Endodermal cell (in vitro differentiated cells): ENCODE data around the gene SERINC2. TPM values are rescaled to one million over a fixed set of nuclear protein-coding genes. Genes with fewer than 3 reads are reported as not detected.

Experiments
- DNase-seq: peaks from one replicate; pipeline ENCODE4 v3.0.0-alpha.2; 2017
- H3K27ac ChIP-seq: 2 replicates; pipeline ENCODE4 v1.5.1; 2013; ENCODE audit warnings: mild to moderate bottlenecking, low read depth, low read length, moderate library complexity
- H3K27me3 ChIP-seq: 2 replicates; pipeline ENCODE4 v1.6.1; 2013; ENCODE audit warnings: mild to moderate bottlenecking, low read length, moderate library complexity; ENCODE audit not compliant: insufficient read depth, control insufficient read depth, poor library complexity, severe bottlenecking
- H3K36me3 ChIP-seq: 2 replicates; pipeline ENCODE4 v1.7.0; 2013; ENCODE audit warnings: mild to moderate bottlenecking, low read length, moderate library complexity; ENCODE audit not compliant: control insufficient read depth, insufficient read depth
- H3K4me1 ChIP-seq: one replicate; pipeline ENCODE4 v1.7.0; 2013; ENCODE audit warnings: low read length; ENCODE audit not compliant: control insufficient read depth, insufficient read depth
- H3K4me3 ChIP-seq: 2 replicates; pipeline ENCODE4 v1.5.1; 2013; ENCODE audit warnings: mild to moderate bottlenecking, low read length, moderate library complexity
- H3K9ac ChIP-seq: 2 replicates; pipeline ENCODE4 v1.6.1; 2013; ENCODE audit warnings: mild to moderate bottlenecking, low read length, moderate library complexity; ENCODE audit not compliant: poor library complexity, severe bottlenecking; ENCODE audit errors: extremely low read depth
- H3K9me3 ChIP-seq: 2 replicates; pipeline ENCODE4 v1.6.1; 2013; ENCODE audit warnings: mild to moderate bottlenecking, low read length, moderate library complexity; ENCODE audit not compliant: control insufficient read depth
- H3K27ac Mint-ChIP-seq: 2 replicates; pipeline ENCODE4 v1.8.0; 2020; ENCODE audit warnings: mixed read lengths
- H3K27me3 Mint-ChIP-seq: 2 replicates; pipeline ENCODE4 v1.8.0; 2021; ENCODE audit warnings: mild to moderate bottlenecking, mixed read lengths; ENCODE audit not compliant: insufficient read depth
- H3K36me3 Mint-ChIP-seq: 2 replicates; pipeline ENCODE4 v1.8.0; 2020; ENCODE audit warnings: low read depth, mixed read lengths
- H3K4me1 Mint-ChIP-seq: 2 replicates; pipeline ENCODE4 v1.8.0; 2020; ENCODE audit warnings: mixed read lengths
- H3K4me3 Mint-ChIP-seq: 2 replicates; pipeline ENCODE4 v1.8.0; 2020; ENCODE audit warnings: mild to moderate bottlenecking, moderate library complexity, mixed read lengths
- H3K9me3 Mint-ChIP-seq: 2 replicates; pipeline ENCODE4 v1.8.0; 2020; ENCODE audit warnings: mild to moderate bottlenecking, mixed read lengths
- CTCF ChIP-seq: fragments of 200-600 bp; sonication (generic); conservative IDR thresholded peaks from 2 replicates; pipeline ENCODE4 v1.5.0; 2021; ENCODE audit warnings: antibody characterized with exemption, mild to moderate bottlenecking
- WGBS, 2 experiments: methylation state at CpG; one replicate each; pipeline versions ENCODE4 v1.1.5 to v1.1.7; 2013; ENCODE audit warnings: missing lambda C conversion rate in 2 of 2, mixed read lengths in 1 of 2; ENCODE audit not compliant: insufficient coverage in 1 of 2, insufficient read length in 1 of 2; 5-methylcytosine and 5-hydroxymethylcytosine counted together
- total RNA-seq, 2 donors: library from RNA; stranded (reverse); fragmentation: NEBNext Ultra II Directional in 1 of 2; extraction: Animal tissue kit (Norgen Biotek cat#: 25700) in 1 of 2; gene quantifications; 2 replicates in 1 of 2; 3 replicates in 1 of 2; pipeline ENCODE4 v1.2.1, GENCODE V29; 2021

SERINC2 gene
- total RNA-seq, 2 donors from 2014 or later = 25.9 to 35.1 TPM

- H3K4me3 ChIP-seq = no peak overlapping the region
- no peak for DNase-seq
- Mint-ChIP-seq H3K4me3 (no peak overlapping the region), H3K9me3 (no peaks in the 10 kb centered on the region), H3K4me1 (peaks cover 47% of the 10 kb centered on the region), H3K27ac (no peak overlapping the region), H3K36me3 (peaks cover 7% of the 10 kb centered on the region), H3K27me3 (peaks cover 6% of the 10 kb centered on the region)
- no peaks in the 10 kb centered on the region for H3K27me3 ChIP-seq
- TF ChIP-seq CTCF = no peak
- peaks cover 14% of the 10 kb centered on the region for H3K36me3 ChIP-seq
- 92 to 100% methylated on average over 4 to 10 of the region's 10 CpGs for WGBS, 2 experiments
- no peak overlapping the region for H3K27ac ChIP-seq
- peaks cover 24% of the 10 kb centered on the region for H3K4me1 ChIP-seq
- H3K9ac ChIP-seq = no peak overlapping the region
- H3K9me3 ChIP-seq = no peaks in the 10 kb centered on the region
Measured at GRCh38 chr1:31371121-31371959, 41.7 kb upstream of the SERINC2 start.

- no peak overlapping the region for H3K9ac ChIP-seq
- peaks cover 7% of the 10 kb centered on the region for H3K36me3 ChIP-seq
- Mint-ChIP-seq H3K36me3 (peaks cover 6% of the 10 kb centered on the region), H3K27ac (no peak overlapping the region), H3K4me3 (no peak overlapping the region), H3K4me1 (peaks cover 45% of the 10 kb centered on the region), H3K27me3 (peaks cover 6% of the 10 kb centered on the region), H3K9me3 (no peaks in the 10 kb centered on the region)
- no peaks in the 10 kb centered on the region for H3K9me3 ChIP-seq
- H3K4me1 ChIP-seq = peaks cover 24% of the 10 kb centered on the region
- no peak for TF ChIP-seq CTCF
- no peak overlapping the region for H3K4me3 ChIP-seq
- no peak for DNase-seq
- H3K27me3 ChIP-seq = no peaks in the 10 kb centered on the region
- H3K27ac ChIP-seq = no peak overlapping the region
- 93% methylated on average over 3 of the region's 3 CpGs for WGBS, 2 experiments
Measured at GRCh38 chr1:31372051-31372450, 41.0 kb upstream of the SERINC2 start.

GRCh38 chr1:31372751-31373055 lies 40.3 kb upstream of the SERINC2 start:
- no peak for DNase-seq
- Mint-ChIP-seq H3K27ac (peak overlapping the region; percentile 70), H3K9me3 (no peaks in the 10 kb centered on the region), H3K4me1 (peaks cover 42% of the 10 kb centered on the region), H3K36me3 (no peaks in the 10 kb centered on the region), H3K4me3 (peak overlapping the region; percentile 57), H3K27me3 (peaks cover 6% of the 10 kb centered on the region)
- Histone ChIP-seq H3K4me3 (peak overlapping the region; percentile 78), H3K9ac (peak overlapping the region; percentile 74), H3K27me3 (no peaks in the 10 kb centered on the region), H3K36me3 (peaks cover under 1% of the 10 kb centered on the region), H3K27ac (peak overlapping the region; percentile 90), H3K4me1 (peaks cover 24% of the 10 kb centered on the region), H3K9me3 (no peaks in the 10 kb centered on the region)
- no peak for TF ChIP-seq CTCF
- WGBS, 2 experiments = 33 to 43% methylated on average over 7 to 10 of the region's 10 CpGs
